Astrocyte (in vitro differentiated cells and primary cell): ENCODE data around the gene DACT2. TPM values are rescaled to one million over a fixed set of nuclear protein-coding genes. Genes with fewer than 3 reads are reported as not detected.
"Not testable (repeated sequence)": the region's sequence is repeated elsewhere in the genome, so short reads cannot be mapped to it uniquely, and the experiment has no call there.

ENCODE experiments used
- DNase-seq: peaks from one replicate; pipeline ENCODE4 v3.0.0-alpha.2; 2010; ENCODE audit warnings: low read depth
- FAIRE-seq: peaks from 2 replicates; lab custom pipeline; 2011; peaks lifted over from hg19 to GRCh38; lab: Jason Lieb, UNC
- H2AFZ ChIP-seq: 2 replicates; pipeline ENCODE4 v1.6.0; 2012; ENCODE audit warnings: low read depth, low read length, inconsistent platforms
- H3K27ac ChIP-seq: 2 replicates; pipeline ENCODE4 v1.5.1; 2011; ENCODE audit warnings: low read depth, low read length, inconsistent platforms
- H3K27me3 ChIP-seq: 2 replicates; pipeline ENCODE4 v1.6.0; 2011; ENCODE audit warnings: low read length, inconsistent platforms; ENCODE audit not compliant: insufficient read depth
- H3K36me3 ChIP-seq: 2 replicates; pipeline ENCODE4 v1.5.1; 2011; ENCODE audit warnings: low read length, inconsistent platforms; ENCODE audit not compliant: insufficient read depth
- H3K4me1 ChIP-seq: 2 replicates; pipeline ENCODE4 v1.5.1; 2011; ENCODE audit warnings: low read length, inconsistent platforms; ENCODE audit not compliant: insufficient read depth
- H3K4me2 ChIP-seq: 2 replicates; pipeline ENCODE4 v1.6.0; 2012; ENCODE audit warnings: low read length, inconsistent platforms
- H3K4me3 ChIP-seq: 2 replicates; pipeline ENCODE4 v1.5.1; 2011; ENCODE audit warnings: low read depth, mild to moderate bottlenecking, low read length, inconsistent platforms; ENCODE audit not compliant: insufficient read depth
- H3K79me2 ChIP-seq: 2 replicates; pipeline ENCODE4 v1.6.0; 2012; ENCODE audit warnings: mild to moderate bottlenecking, low read length, inconsistent platforms; ENCODE audit not compliant: insufficient read depth
- H3K9ac ChIP-seq: 2 replicates; pipeline ENCODE4 v1.6.0; 2012; ENCODE audit warnings: mild to moderate bottlenecking, low read length, inconsistent platforms
- H3K9me3 ChIP-seq: 2 replicates; pipeline ENCODE4 v1.5.1; 2012; ENCODE audit warnings: low read depth, mild to moderate bottlenecking, low read length, inconsistent platforms; ENCODE audit not compliant: insufficient read depth
- H4K20me1 ChIP-seq: 2 replicates; pipeline ENCODE4 v1.6.0; 2012; ENCODE audit warnings: low read length, inconsistent platforms; ENCODE audit not compliant: insufficient read depth
- H3K27ac Mint-ChIP-seq: one replicate; pipeline ENCODE4 v1.8.0; 2021; ENCODE audit warnings: mild to moderate bottlenecking, mixed read lengths; ENCODE audit not compliant: unreplicated experiment
- H3K27me3 Mint-ChIP-seq: one replicate; pipeline ENCODE4 v1.8.0; 2021; ENCODE audit warnings: low read depth, mixed read lengths; ENCODE audit not compliant: unreplicated experiment
- H3K36me3 Mint-ChIP-seq: one replicate; pipeline ENCODE4 v1.8.0; 2021; ENCODE audit warnings: low read depth, mixed read lengths; ENCODE audit not compliant: unreplicated experiment
- H3K4me1 Mint-ChIP-seq: one replicate; pipeline ENCODE4 v1.8.0; 2021; ENCODE audit warnings: low read depth, mixed read lengths; ENCODE audit not compliant: unreplicated experiment
- H3K4me3 Mint-ChIP-seq: one replicate; pipeline ENCODE4 v1.8.0; 2021; ENCODE audit warnings: mild to moderate bottlenecking, moderate library complexity, mixed read lengths; ENCODE audit not compliant: unreplicated experiment
- H3K9me3 Mint-ChIP-seq: one replicate; pipeline ENCODE4 v1.8.0; 2021; ENCODE audit warnings: mild to moderate bottlenecking, mixed read lengths; ENCODE audit not compliant: unreplicated experiment
- EZH2 ChIP-seq: IDR thresholded peaks from 2 replicates; pipeline ENCODE4 v1.6.1; 2012; ENCODE audit warnings: mild to moderate bottlenecking, low read length, inconsistent platforms; ENCODE audit not compliant: insufficient read depth
- total RNA-seq: library from RNA; stranded (reverse); gene quantifications from 2 replicates; pipeline ENCODE4 v1.2.1, GENCODE V29; 2021
- TF ChIP-seq, protein P1 (sequence below): IDR thresholded peaks from 2 replicates; pipeline ENCODE4 v1.5.1; 2011; ENCODE audit warnings: low read depth, mild to moderate bottlenecking, inconsistent platforms, low read length, moderate library complexity; ENCODE audit not compliant: insufficient read depth

The DACT2 gene
- total RNA-seq, 1 donor from 2014 or later: 0.20 TPM

DNA sequence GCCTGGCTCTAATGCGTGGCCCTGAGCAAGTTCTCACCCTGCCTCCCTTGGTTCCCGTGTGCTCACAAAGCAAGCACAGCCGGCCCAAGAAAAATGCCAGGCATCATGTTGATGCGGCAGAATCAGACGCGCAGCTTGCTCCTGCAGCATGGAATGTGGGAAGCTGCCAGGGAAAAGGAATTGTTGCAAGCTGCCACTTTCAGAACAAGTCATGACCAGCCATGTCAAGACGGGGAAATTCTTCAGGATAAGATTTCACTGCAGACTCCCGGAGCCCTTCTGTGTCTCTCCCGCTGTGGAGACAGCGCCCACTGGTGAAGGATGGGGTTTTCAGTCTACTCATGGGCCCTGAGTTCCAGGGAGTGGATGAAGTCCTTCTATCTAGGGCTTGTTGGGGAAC, 4.6 kb downstream of the DACT2 start:
- Histone ChIP-seq H3K27me3 (peaks cover 5% of the 10 kb centered on the region), H3K9me3 (no peaks in the 10 kb centered on the region), H3K79me2 (no peaks in the 10 kb centered on the region), H3K4me1 (no peaks in the 10 kb centered on the region), H3K9ac (no peak overlapping the region), H3K36me3 (no peaks in the 10 kb centered on the region), H3K4me2 (no peak overlapping the region), H3K4me3 (no peak overlapping the region), H3K27ac (no peak overlapping the region), H2AFZ (no peak overlapping the region), H4K20me1 (no peaks in the 10 kb centered on the region)
- DNase-seq (no peak), FAIRE-seq (no peak)
- peaks cover 36% of the 10 kb centered on the region for H3K27me3 Mint-ChIP-seq
- H3K27ac Mint-ChIP-seq: no peak overlapping the region
- no peaks in the 10 kb centered on the region for H3K9me3 Mint-ChIP-seq
- TF ChIP-seq EZH2: no peak
- TF ChIP-seq, protein P1, sequence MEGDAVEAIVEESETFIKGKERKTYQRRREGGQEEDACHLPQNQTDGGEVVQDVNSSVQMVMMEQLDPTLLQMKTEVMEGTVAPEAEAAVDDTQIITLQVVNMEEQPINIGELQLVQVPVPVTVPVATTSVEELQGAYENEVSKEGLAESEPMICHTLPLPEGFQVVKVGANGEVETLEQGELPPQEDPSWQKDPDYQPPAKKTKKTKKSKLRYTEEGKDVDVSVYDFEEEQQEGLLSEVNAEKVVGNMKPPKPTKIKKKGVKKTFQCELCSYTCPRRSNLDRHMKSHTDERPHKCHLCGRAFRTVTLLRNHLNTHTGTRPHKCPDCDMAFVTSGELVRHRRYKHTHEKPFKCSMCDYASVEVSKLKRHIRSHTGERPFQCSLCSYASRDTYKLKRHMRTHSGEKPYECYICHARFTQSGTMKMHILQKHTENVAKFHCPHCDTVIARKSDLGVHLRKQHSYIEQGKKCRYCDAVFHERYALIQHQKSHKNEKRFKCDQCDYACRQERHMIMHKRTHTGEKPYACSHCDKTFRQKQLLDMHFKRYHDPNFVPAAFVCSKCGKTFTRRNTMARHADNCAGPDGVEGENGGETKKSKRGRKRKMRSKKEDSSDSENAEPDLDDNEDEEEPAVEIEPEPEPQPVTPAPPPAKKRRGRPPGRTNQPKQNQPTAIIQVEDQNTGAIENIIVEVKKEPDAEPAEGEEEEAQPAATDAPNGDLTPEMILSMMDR: no peak
- H3K4me3 Mint-ChIP-seq: no peak overlapping the region
- peaks cover 7% of the 10 kb centered on the region for H3K4me1 Mint-ChIP-seq
- no peaks in the 10 kb centered on the region for H3K36me3 Mint-ChIP-seq

DNA sequence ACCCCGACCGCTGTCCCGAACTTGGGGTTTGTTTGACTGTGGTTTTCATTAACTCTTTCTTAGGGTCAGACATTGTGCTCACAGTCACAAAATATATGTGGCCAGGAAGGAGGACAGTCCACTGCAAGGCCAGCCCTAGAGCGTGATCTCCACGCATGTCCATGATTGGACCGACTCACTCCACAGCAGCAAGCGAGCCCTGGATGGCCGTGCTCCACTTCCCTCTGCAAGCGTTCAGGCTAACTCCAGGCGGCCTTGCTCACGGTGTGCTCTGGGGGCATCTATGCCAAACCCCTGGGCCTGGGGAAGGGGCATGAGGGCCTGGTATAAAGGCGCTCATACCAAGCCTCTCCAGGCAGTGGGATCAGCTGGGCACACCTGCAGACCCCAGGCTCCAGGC, 5.6 kb downstream of the DACT2 start:
- no peak overlapping the region for H3K9ac ChIP-seq
- H3K9me3 Mint-ChIP-seq: no peaks in the 10 kb centered on the region
- peaks cover 37% of the 10 kb centered on the region for H3K27me3 Mint-ChIP-seq
- H3K36me3 Mint-ChIP-seq: no peaks in the 10 kb centered on the region
- peaks cover 4% of the 10 kb centered on the region for H3K27me3 ChIP-seq
- H3K4me3 ChIP-seq: no peak overlapping the region
- no peaks in the 10 kb centered on the region for H3K9me3 ChIP-seq
- DNase-seq (no peak), FAIRE-seq (no peak)
- H3K4me2 ChIP-seq: no peak overlapping the region
- no peak overlapping the region for H3K4me3 Mint-ChIP-seq
- peaks cover 7% of the 10 kb centered on the region for H3K4me1 Mint-ChIP-seq
- H2AFZ ChIP-seq: no peak overlapping the region
- H3K27ac ChIP-seq: no peak overlapping the region
- no peaks in the 10 kb centered on the region for H4K20me1 ChIP-seq
- no peaks in the 10 kb centered on the region for H3K36me3 ChIP-seq
- no peaks in the 10 kb centered on the region for H3K4me1 ChIP-seq
- no peak overlapping the region for H3K27ac Mint-ChIP-seq
- no peaks in the 10 kb centered on the region for H3K79me2 ChIP-seq
- TF ChIP-seq, protein P1: no peak
- no peak for TF ChIP-seq EZH2

DNA sequence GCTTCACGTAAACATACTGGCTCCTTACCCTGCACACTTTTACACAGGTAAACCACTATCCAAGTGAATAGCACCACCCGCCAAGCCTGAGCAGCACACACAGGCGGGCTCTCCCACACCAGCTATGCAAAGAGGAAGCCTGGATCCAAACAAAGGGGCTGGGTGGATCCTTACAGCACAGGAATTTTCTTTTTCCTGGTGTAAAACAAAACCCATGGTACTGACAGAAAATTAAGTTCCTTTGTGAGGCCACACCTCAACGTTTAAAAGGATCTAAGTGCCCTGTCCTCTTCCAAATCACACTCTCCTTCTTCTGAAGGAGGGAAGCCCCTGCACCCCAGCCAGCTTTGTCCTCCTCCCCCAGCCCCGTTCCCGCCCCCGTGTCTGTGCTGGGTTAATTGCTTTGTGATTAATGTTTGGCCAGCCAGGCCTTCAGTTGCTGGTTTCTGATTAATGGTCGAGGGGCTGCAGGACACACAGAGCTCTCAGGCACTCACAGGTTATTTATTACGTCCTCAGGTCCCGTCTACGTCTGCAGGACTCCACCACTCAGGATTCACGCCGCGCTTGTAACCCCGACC, 6.1 kb downstream of the DACT2 start:
- Mint-ChIP-seq H3K4me3 (no peak overlapping the region), H3K36me3 (no peaks in the 10 kb centered on the region), H3K9me3 (no peaks in the 10 kb centered on the region), H3K4me1 (peaks cover 7% of the 10 kb centered on the region), H3K27ac (no peak overlapping the region), H3K27me3 (peaks cover 33% of the 10 kb centered on the region)
- no peaks in the 10 kb centered on the region for H3K36me3 ChIP-seq
- H3K4me3 ChIP-seq: no peak overlapping the region
- no peak overlapping the region for H3K27ac ChIP-seq
- H3K79me2 ChIP-seq: no peaks in the 10 kb centered on the region
- no peaks in the 10 kb centered on the region for H3K27me3 ChIP-seq
- H2AFZ ChIP-seq: no peak overlapping the region
- TF ChIP-seq, protein P1: no peak
- no peak for TF ChIP-seq EZH2
- H3K9me3 ChIP-seq: no peaks in the 10 kb centered on the region
- H3K4me2 ChIP-seq: no peak overlapping the region
- H3K9ac ChIP-seq: no peak overlapping the region
- FAIRE-seq (no peak), DNase-seq (no peak)
- no peaks in the 10 kb centered on the region for H4K20me1 ChIP-seq
- H3K4me1 ChIP-seq: no peaks in the 10 kb centered on the region

DNA sequence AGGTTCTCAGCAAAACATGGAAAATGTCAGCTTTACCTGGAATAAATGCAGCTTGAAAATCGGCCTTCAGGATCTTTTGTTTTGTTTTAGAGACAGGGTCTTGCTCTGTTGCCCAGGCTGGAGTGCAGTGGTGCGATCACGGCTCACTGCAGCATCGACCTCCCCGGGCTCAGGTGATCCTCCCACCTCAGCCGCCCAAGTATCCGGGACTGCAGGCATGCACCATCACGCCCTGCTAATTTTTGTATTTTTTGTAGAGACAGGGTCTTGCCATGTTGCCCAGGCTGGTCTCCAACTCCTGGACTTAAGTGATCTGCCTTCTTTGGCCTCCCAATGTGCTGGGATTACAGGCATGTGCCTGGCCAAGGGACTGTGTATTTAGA, 7.5 kb downstream of the DACT2 start:
- not testable (repeated sequence) for H3K36me3 ChIP-seq, H3K36me3 Mint-ChIP-seq, H3K4me3 Mint-ChIP-seq, FAIRE-seq, H3K4me1 Mint-ChIP-seq, H3K9me3 Mint-ChIP-seq, H2AFZ ChIP-seq, H3K9ac ChIP-seq, H3K27me3 ChIP-seq, H3K9me3 ChIP-seq, H3K4me3 ChIP-seq, H3K4me2 ChIP-seq, DNase-seq, H3K27ac Mint-ChIP-seq, H3K79me2 ChIP-seq, H4K20me1 ChIP-seq, H3K4me1 ChIP-seq, H3K27ac ChIP-seq
- H3K27me3 Mint-ChIP-seq: peaks cover 27% of the 10 kb centered on the region
